Gastroesophageal sphincter (tissue), 4 donors: Measurements from ENCODE around the gene NBAS. TPM values are rescaled to one million over a fixed set of nuclear protein-coding genes. Genes with fewer than 3 reads are reported as not detected.

Experiments used
- ATAC-seq: fragments of 150-250 bp; one replicate; pipeline ENCODE4 v1.9.1; 2016; ENCODE audit warnings: mild to moderate bottlenecking, moderate library complexity
- H3K27ac ChIP-seq, 4 donors: fragments of 200-600 bp; sonication (generic) in 3 of 4; 1 replicate in 3 of 4; 2 replicates in 1 of 4; pipeline ENCODE4 v1.5.1; 2016 to 2019
- H3K27me3 ChIP-seq: fragments of 200-600 bp; sonication (generic); one replicate; pipeline ENCODE4 v1.5.1; 2019
- H3K36me3 ChIP-seq, 2 donors: fragments of 200-600 bp; sonication (generic); one replicate each; pipeline ENCODE4 v1.5.1; 2019; ENCODE audit warnings: control low read depth in 1 of 2
- H3K4me1 ChIP-seq, 3 donors: fragments of 200-600 bp; sonication (generic); 1 replicate in 2 of 3; 2 replicates in 1 of 3; pipeline ENCODE4 v1.5.1; 2016 to 2019; ENCODE audit warnings: control low read depth in 2 of 3
- H3K4me3 ChIP-seq, 2 donors: fragments of 200-600 bp; sonication (generic); one replicate each; pipeline ENCODE4 v1.5.1; 2019; ENCODE audit warnings: mild to moderate bottlenecking in 1 of 2, moderate library complexity in 1 of 2
- H3K9me3 ChIP-seq, 3 donors: fragments of 200-600 bp; sonication (generic); one replicate each; pipeline ENCODE4 v1.5.1; 2017 to 2019; ENCODE audit warnings: control low read depth in 2 of 3
- EP300 ChIP-seq: sonication (generic); formaldehyde crosslinking; IDR thresholded peaks from one replicate; pipeline ENCODE4 v1.6.1; 2017; ENCODE audit warnings: antibody characterized with exemption, mild to moderate bottlenecking
- POLR2A ChIP-seq, 2 donors: fragments of 450-650 bp; IDR thresholded peaks; one replicate each; pipeline ENCODE4 v1.6.1; 2017; ENCODE audit warnings: antibody characterized with exemption in 2 of 2, mild to moderate bottlenecking in 2 of 2, moderate library complexity in 1 of 2
- POLR2AphosphoS5 ChIP-seq: sonication (generic); formaldehyde crosslinking; IDR thresholded peaks from one replicate; pipeline ENCODE4 v1.6.1; 2017; ENCODE audit warnings: antibody characterized with exemption
- WGBS, 2 donors: methylation state at CpG; one replicate each; pipeline ENCODE4 v1.1.5; 2018; ENCODE audit warnings: low coverage in 1 of 2; 5-methylcytosine and 5-hydroxymethylcytosine counted together
- total RNA-seq, 4 donors: library from RNA; depleted of rRNA; stranded (reverse); fragments of >200 nt; gene quantifications; one replicate each; pipeline ENCODE4 v1.1.0, GENCODE V29; 2016
- TF ChIP-seq, protein P1 (sequence below), 4 experiments: fragments of 200-600 bp in 2 of 4; fragments of 450-650 bp in 2 of 4; sonication (generic) in 1 of 4; IDR thresholded peaks; one replicate each; pipeline ENCODE4 v1.5.1; 2017 to 2019; ENCODE audit warnings: antibody characterized with exemption in 4 of 4, mild to moderate bottlenecking in 2 of 4, moderate library complexity in 2 of 4

NBAS gene
- total RNA-seq, 4 donors from 2014 or later = 34.9 to 50.9 (median 40.4) TPM

DNA sequence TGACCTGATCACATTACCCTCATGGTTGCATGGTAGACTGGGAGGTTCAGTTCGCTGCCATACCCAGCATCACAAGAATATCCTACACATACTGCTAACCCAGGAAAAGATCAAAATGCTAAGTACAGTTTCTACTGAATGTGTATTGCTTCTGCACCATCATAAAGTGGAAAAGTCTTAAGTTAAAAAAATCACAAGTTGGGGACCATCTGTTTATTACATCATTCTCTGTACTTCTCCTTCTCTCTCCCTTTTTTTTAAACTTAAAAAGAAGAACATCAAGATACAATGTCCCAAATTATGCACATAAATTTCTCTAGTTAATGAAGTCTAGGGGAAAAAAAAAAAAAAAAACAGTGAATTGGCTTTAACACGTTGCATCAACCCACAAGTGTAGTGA is 43.3 kb downstream of the NBAS start:
- H3K27ac ChIP-seq = no peak overlapping the region
- H3K9me3 ChIP-seq = no peaks in the 10 kb centered on the region
- H3K27me3 ChIP-seq = no peaks in the 10 kb centered on the region
- ATAC-seq = no peak
- peaks cover 0 to 27% of the 10 kb centered on the region in 2 donors for H3K36me3 ChIP-seq
- no peak overlapping the region for H3K4me3 ChIP-seq
- no peaks in the 10 kb centered on the region for H3K4me1 ChIP-seq
- WGBS, 2 donors = 69 to 97% methylated on average over 2 of the region's 2 CpGs
- TF ChIP-seq POLR2AphosphoS5 (no peak), POLR2A (IDR thresholded peaks at IDR 0.05) (no peak), EP300 (no peak)
- TF ChIP-seq, protein P1, sequence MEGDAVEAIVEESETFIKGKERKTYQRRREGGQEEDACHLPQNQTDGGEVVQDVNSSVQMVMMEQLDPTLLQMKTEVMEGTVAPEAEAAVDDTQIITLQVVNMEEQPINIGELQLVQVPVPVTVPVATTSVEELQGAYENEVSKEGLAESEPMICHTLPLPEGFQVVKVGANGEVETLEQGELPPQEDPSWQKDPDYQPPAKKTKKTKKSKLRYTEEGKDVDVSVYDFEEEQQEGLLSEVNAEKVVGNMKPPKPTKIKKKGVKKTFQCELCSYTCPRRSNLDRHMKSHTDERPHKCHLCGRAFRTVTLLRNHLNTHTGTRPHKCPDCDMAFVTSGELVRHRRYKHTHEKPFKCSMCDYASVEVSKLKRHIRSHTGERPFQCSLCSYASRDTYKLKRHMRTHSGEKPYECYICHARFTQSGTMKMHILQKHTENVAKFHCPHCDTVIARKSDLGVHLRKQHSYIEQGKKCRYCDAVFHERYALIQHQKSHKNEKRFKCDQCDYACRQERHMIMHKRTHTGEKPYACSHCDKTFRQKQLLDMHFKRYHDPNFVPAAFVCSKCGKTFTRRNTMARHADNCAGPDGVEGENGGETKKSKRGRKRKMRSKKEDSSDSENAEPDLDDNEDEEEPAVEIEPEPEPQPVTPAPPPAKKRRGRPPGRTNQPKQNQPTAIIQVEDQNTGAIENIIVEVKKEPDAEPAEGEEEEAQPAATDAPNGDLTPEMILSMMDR (IDR thresholded peaks at IDR 0.05) = no peak

DNA sequence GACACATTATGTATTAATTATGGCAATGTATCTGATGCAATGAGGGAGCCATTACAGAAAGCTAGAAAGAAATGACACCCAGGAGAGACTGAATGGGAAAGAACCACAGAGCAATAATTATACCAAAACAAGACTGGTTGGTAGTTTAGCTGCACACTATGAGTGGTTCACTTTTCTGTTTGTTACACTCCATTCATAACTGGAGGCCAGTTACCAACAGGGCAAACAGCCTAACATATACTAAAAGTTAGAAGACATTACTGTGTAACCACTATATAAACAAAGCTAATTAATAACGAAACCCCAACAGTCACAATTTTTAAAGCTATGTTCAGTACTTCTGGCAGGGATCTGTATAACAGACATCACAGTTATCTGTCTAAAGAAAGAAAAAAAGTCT is 49.4 kb downstream of the NBAS start:
- peaks cover 0 to 63% of the 10 kb centered on the region in 2 donors for H3K36me3 ChIP-seq

DNA sequence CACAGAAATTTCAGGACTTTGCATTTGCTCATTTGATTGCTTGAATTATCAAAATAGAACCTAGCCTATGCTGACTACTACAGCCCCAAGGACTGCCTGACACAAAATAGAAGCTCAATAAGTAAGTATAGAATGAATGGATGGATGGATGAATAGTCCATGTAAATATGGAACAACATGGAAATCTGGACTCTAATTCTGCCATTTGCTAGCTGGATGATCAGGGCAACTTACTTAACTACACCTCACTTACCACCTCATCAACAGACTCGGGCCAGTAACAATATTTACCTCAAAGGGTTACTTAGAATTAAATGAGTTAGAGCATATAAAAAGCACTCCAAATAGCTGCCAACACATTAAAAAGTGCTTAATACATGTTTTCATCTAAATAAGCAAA is 50.6 kb downstream of the NBAS start:
- Histone ChIP-seq H3K4me3 (no peak overlapping the region), H3K9me3 (no peaks in the 10 kb centered on the region), H3K36me3 (peaks cover 0 to 63% of the 10 kb centered on the region in 2 donors), H3K27ac (no peak overlapping the region), H3K27me3 (no peaks in the 10 kb centered on the region), H3K4me1 (no peaks in the 10 kb centered on the region)
- TF ChIP-seq POLR2AphosphoS5 (no peak), EP300 (no peak), POLR2A (IDR thresholded peaks at IDR 0.05) (no peak)
- TF ChIP-seq, protein P1 (IDR thresholded peaks at IDR 0.05) = no peak
- ATAC-seq = no peak
- 86 to 92% methylated on average over 1 of the region's 1 CpG for WGBS, 2 donors

More for the DNA sequence above, 49.4 kb downstream of the NBAS start:
- Histone ChIP-seq H3K27me3 (no peaks in the 10 kb centered on the region), H3K4me3 (no peak overlapping the region), H3K9me3 (no peaks in the 10 kb centered on the region), H3K4me1 (no peaks in the 10 kb centered on the region), H3K27ac (no peak overlapping the region)
- ATAC-seq = no peak
- WGBS, 2 donors = 75 to 78% methylated on average over 1 of the region's 1 CpG
- TF ChIP-seq, protein P1 (IDR thresholded peaks at IDR 0.05) = no peak
- TF ChIP-seq POLR2A (IDR thresholded peaks at IDR 0.05) (no peak), POLR2AphosphoS5 (no peak), EP300 (no peak)

DNA sequence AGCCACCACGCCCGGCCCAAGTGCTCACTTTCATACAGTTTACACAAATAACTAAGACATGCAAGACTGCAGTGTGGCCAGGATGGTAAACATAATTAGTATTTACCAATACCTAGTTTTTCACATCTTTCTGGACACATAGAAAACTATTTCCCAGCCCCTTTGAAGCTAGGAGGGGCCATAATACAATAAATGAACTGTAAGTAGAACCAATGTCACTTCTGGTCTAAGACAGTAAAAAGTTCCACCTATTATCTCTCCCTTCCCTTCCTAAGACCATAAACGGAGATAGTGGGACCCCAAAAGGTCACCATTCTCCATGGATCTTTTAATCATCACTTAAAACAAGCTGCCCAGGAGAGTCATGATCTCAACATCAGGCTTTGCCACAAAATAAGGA is 51.0 kb downstream of the NBAS start:
- H3K4me3 ChIP-seq = no peak overlapping the region
- peaks cover 0 to 63% of the 10 kb centered on the region in 2 donors for H3K36me3 ChIP-seq
- H3K27ac ChIP-seq = no peak overlapping the region
- no peak for ATAC-seq
- TF ChIP-seq EP300 (no peak), POLR2A (IDR thresholded peaks at IDR 0.05) (no peak), POLR2AphosphoS5 (no peak)
- TF ChIP-seq, protein P1 (IDR thresholded peaks at IDR 0.05) = no peak
- WGBS, 2 donors = 97 to 100% methylated on average over 1 to 3 of the region's 3 CpGs
- no peaks in the 10 kb centered on the region for H3K9me3 ChIP-seq
- H3K4me1 ChIP-seq = no peaks in the 10 kb centered on the region
- H3K27me3 ChIP-seq = no peaks in the 10 kb centered on the region

DNA sequence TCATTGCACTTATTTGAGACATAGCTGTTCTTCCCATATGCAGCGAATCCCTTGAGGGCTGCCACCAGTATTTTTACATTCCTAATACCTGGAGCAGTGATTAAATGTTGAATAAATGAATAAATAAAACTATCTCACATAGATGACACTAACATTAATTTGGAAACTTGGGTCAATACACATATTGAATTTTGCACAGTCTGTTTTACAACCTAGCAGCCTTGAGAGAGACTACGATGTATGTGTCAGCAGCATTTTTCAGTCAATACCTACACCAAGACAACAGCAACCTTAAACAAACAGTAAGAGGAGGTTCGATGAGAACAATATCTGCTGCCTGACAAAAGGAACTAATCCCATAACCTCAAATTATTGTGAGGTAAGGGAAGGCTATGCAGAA is 53.4 kb downstream of the NBAS start:
- TF ChIP-seq POLR2AphosphoS5 (no peak), POLR2A (IDR thresholded peaks at IDR 0.05) (no peak), EP300 (no peak)
- TF ChIP-seq, protein P1 (IDR thresholded peaks at IDR 0.05) = no peak
- no peak overlapping the region for H3K27ac ChIP-seq
- no peaks in the 10 kb centered on the region for H3K9me3 ChIP-seq
- no peaks in the 10 kb centered on the region for H3K4me1 ChIP-seq
- H3K4me3 ChIP-seq = no peak overlapping the region
- 86 to 90% methylated on average over 2 to 3 of the region's 3 CpGs for WGBS, 2 donors
- peaks cover 0 to 58% of the 10 kb centered on the region in 2 donors for H3K36me3 ChIP-seq
- H3K27me3 ChIP-seq = no peaks in the 10 kb centered on the region
- ATAC-seq = no peak
